T47D (cell line): ENCODE results near the gene WWC1.

ENCODE experiments used
- DNase-seq, 2 experiments: peaks; one replicate each; pipeline versions ENCODE4 v3.0.0 to v3.0.0-alpha.2; 2011 to 2012; ENCODE audit warnings: low read depth in 1 of 2, low spot score in 1 of 2
- JUND ChIP-seq: IDR thresholded peaks from 2 replicates; pipeline ENCODE4 v1.6.1; 2012; ENCODE audit warnings: low read depth
- in situ Hi-C: cut with HindIII; loops from 2 replicates; pipeline ENCODE4 v1.10.0; 2016; ENCODE audit warnings: low sequenced_read_pairs, low pct_unique_long_range_greater_than_20kb

The WWC1 gene

GRCh38 chr5:168443950-168444700, 152.7 kb downstream of the WWC1 start:
- no peak for TF ChIP-seq JUND
- in situ Hi-C loops: no loop called here
- no peak for DNase-seq

- TF ChIP-seq JUND: no peak
- peak in 1 of 2 experiments; percentile 25 for DNase-seq
- in situ Hi-C loops: no loop called here
Measured at GRCh38 chr5:168446983-168447619, 155.7 kb downstream of the WWC1 start.

- in situ Hi-C loops: no loop called here
- TF ChIP-seq JUND: no peak
- no peak for DNase-seq
Measured at GRCh38 chr5:168447808-168448207, 156.4 kb downstream of the WWC1 start.

GRCh38 chr5:168449166-168449565, 157.7 kb downstream of the WWC1 start:
- peak; percentile 81 to 93 for DNase-seq

GRCh38 chr5:168451565-168451964, 160.1 kb downstream of the WWC1 start:
- in situ Hi-C loops: no loop called here
- no peak for TF ChIP-seq JUND
- no peak for DNase-seq

More at GRCh38 chr5:168449166-168449565, 157.7 kb downstream of the WWC1 start:
- no peak for TF ChIP-seq JUND
- in situ Hi-C loops: no loop called here

- DNase-seq: no peak
- TF ChIP-seq JUND: no peak
- in situ Hi-C loops: no loop called here
Measured at GRCh38 chr5:168455201-168455600, 163.8 kb downstream of the WWC1 start.

- no peak for DNase-seq
- in situ Hi-C loops: no loop called here
- TF ChIP-seq JUND: no peak
Measured at GRCh38 chr5:168457542-168457941, 166.1 kb downstream of the WWC1 start.

GRCh38 chr5:168460606-168461005, 169.2 kb downstream of the WWC1 start:
- DNase-seq: no peak
- TF ChIP-seq JUND: no peak
- in situ Hi-C loops: no loop called here

- DNase-seq: no peak
- in situ Hi-C loops: no loop called here
- no peak for TF ChIP-seq JUND
Measured at GRCh38 chr5:168463081-168463480, 171.6 kb downstream of the WWC1 start.

GRCh38 chr5:168464214-168464613, 172.8 kb downstream of the WWC1 start:
- in situ Hi-C loops: no loop called here
- no peak for TF ChIP-seq JUND
- DNase-seq: no peak

- TF ChIP-seq JUND: no peak
- no peak for DNase-seq
- in situ Hi-C loops: no loop called here
Measured at GRCh38 chr5:168464641-168465040, 173.2 kb downstream of the WWC1 start.

GRCh38 chr5:168467755-168468330, 176.4 kb downstream of the WWC1 start:
- TF ChIP-seq JUND: no peak
- in situ Hi-C loops: no loop called here

GRCh38 chr5:168468836-168469235, 177.4 kb downstream of the WWC1 start:
- no peak for DNase-seq
- in situ Hi-C loops: no loop called here
- no peak for TF ChIP-seq JUND

More at GRCh38 chr5:168467755-168468330, 176.4 kb downstream of the WWC1 start:
- DNase-seq: no peak
